IMR-90 (cell line): ENCODE data around the gene MAN1C1. TPM values are rescaled to one million over a fixed set of nuclear protein-coding genes. Genes with fewer than 3 reads are reported as not detected.

Source experiments
- ATAC-seq: fragments of 200-7000 bp; cut with Tn5 transposase; 2 replicates; pipeline ENCODE4 v1.9.1; 2020; ENCODE audit warnings: low read depth, mild to moderate bottlenecking, moderate library complexity
- BruUV-seq: library from RNA; stranded (reverse); fragments of 400-500 nt; replicated peaks from 2 replicates; lab custom pipeline; 2021; lab: Mats Ljungman, UMichigan
- CTCF ChIA-PET: fragments of 300-600 bp; formaldehyde crosslinking; extraction: SDS; loops from one replicate; lab custom pipeline; 2021; ENCODE audit warnings: antibody characterized with exemption; lab: Yijun Ruan, JAX
- POLR2A ChIA-PET: fragments of 300-600 bp; sonication (Branson Sonifier 250); formaldehyde crosslinking; loops from one replicate; lab custom pipeline; 2022; ENCODE audit warnings: antibody characterized with exemption; ENCODE audit not compliant: unreplicated experiment; lab: Charles Lee
- DNase-seq: peaks from one replicate; pipeline ENCODE4 v3.0.0; 2013
- H2AFZ ChIP-seq: replicated peaks from 2 replicates; pipeline ENCODE3; 2013; ENCODE audit warnings: low read length, mild to moderate bottlenecking; ENCODE audit not compliant: poor library complexity
- H2AK5ac ChIP-seq: 2 replicates; pipeline ENCODE4 v1.6.1; 2013; ENCODE audit warnings: low read depth, low read length, inconsistent platforms
- H2AK9ac ChIP-seq: replicated peaks from 2 replicates; pipeline ENCODE3; 2013; ENCODE audit warnings: mild to moderate bottlenecking, low read depth, low read length, moderate library complexity; ENCODE audit not compliant: poor library complexity
- H2BK120ac ChIP-seq: 2 replicates; pipeline ENCODE4 v1.6.1; 2013; ENCODE audit warnings: low read depth, low read length, inconsistent platforms
- H2BK15ac ChIP-seq: 3 replicates; pipeline ENCODE4 v1.6.1; 2013; ENCODE audit warnings: low read depth, low read length, inconsistent platforms
- H2BK20ac ChIP-seq: 2 replicates; pipeline ENCODE4 v1.6.1; 2013; ENCODE audit warnings: low read depth, mild to moderate bottlenecking, inconsistent platforms, low read length, moderate library complexity
- H2BK5ac ChIP-seq: 2 replicates; pipeline ENCODE4 v1.6.1; 2013; ENCODE audit warnings: mild to moderate bottlenecking, low read depth, low read length, inconsistent platforms; ENCODE audit not compliant: poor library complexity, severe bottlenecking
- H3K14ac ChIP-seq: replicated peaks from 2 replicates; pipeline ENCODE4 v1.6.1; 2013; ENCODE audit warnings: low read depth, low read length, inconsistent platforms
- H3K18ac ChIP-seq: 2 replicates; pipeline ENCODE4 v1.6.1; 2013; ENCODE audit warnings: low read depth, low read length, control low read depth
- H3K23ac ChIP-seq: 2 replicates; pipeline ENCODE4 v1.6.1; 2013; ENCODE audit warnings: low read depth, low read length, inconsistent platforms
- H3K27ac ChIP-seq: 2 replicates; pipeline ENCODE4 v1.5.1; 2013; ENCODE audit warnings: mild to moderate bottlenecking, control low read depth, low read length; ENCODE audit not compliant: insufficient read depth
- H3K27me3 ChIP-seq: 2 replicates; pipeline ENCODE4 v1.6.1; 2013; ENCODE audit warnings: low read length; ENCODE audit not compliant: control insufficient read depth, insufficient read depth
- H3K36me3 ChIP-seq: 2 replicates; pipeline ENCODE4 v1.6.1; 2013; ENCODE audit warnings: low read length, mixed read lengths; ENCODE audit not compliant: control insufficient read depth, insufficient read depth
- H3K4ac ChIP-seq: 2 replicates; pipeline ENCODE4 v1.6.1; 2013; ENCODE audit warnings: low read depth, low read length, inconsistent platforms
- H3K4me1 ChIP-seq: 2 replicates; pipeline ENCODE4 v1.6.1; 2013; ENCODE audit warnings: low read length, mixed read lengths; ENCODE audit not compliant: control insufficient read depth, insufficient read depth
- H3K4me2 ChIP-seq: 2 replicates; pipeline ENCODE4 v1.6.1; 2013; ENCODE audit warnings: low read depth, mild to moderate bottlenecking, control low read depth, low read length, moderate library complexity
- H3K4me3 ChIP-seq: 2 replicates; pipeline ENCODE4 v1.5.1; 2013; ENCODE audit warnings: low read depth, mild to moderate bottlenecking, control low read depth, low read length, moderate library complexity; ENCODE audit not compliant: insufficient read depth
- H3K56ac ChIP-seq: 2 replicates; pipeline ENCODE4 v1.6.1; 2013; ENCODE audit warnings: low read length, inconsistent platforms; ENCODE audit not compliant: insufficient read depth; ENCODE audit errors: extremely low read depth
- H3K79me1 ChIP-seq, 2 experiments: 2 replicates each; pipeline ENCODE4 v1.6.1; 2013; ENCODE audit warnings: low read length in 2 of 2, inconsistent platforms in 1 of 2, low read depth in 1 of 2
- H3K9ac ChIP-seq: 2 replicates; pipeline ENCODE4 v1.6.1; 2013; ENCODE audit warnings: low read depth, low read length, control low read depth
- H3K9me1 ChIP-seq: 2 replicates; pipeline ENCODE4 v1.6.1; 2013; ENCODE audit warnings: low read length, inconsistent platforms; ENCODE audit not compliant: insufficient read depth
- H3K9me3 ChIP-seq: 2 replicates; pipeline ENCODE4 v1.6.1; 2013; ENCODE audit warnings: low read length; ENCODE audit not compliant: control insufficient read depth, insufficient read depth
- H4K20me1 ChIP-seq: 2 replicates; pipeline ENCODE4 v1.6.1; 2013; ENCODE audit warnings: low read length, inconsistent platforms; ENCODE audit not compliant: insufficient read depth
- H4K5ac ChIP-seq: 2 replicates; pipeline ENCODE4 v1.6.1; 2013; ENCODE audit warnings: mild to moderate bottlenecking, low read depth, low read length, control low read depth
- H4K8ac ChIP-seq, 2 experiments: 2 replicates each; pipeline ENCODE4 v1.6.1; 2013; ENCODE audit warnings: low read depth in 2 of 2, low read length in 2 of 2, control low read depth in 1 of 2, inconsistent platforms in 1 of 2
- H4K91ac ChIP-seq: 2 replicates; pipeline ENCODE4 v1.6.1; 2013; ENCODE audit warnings: low read depth, low read length, inconsistent platforms; ENCODE audit not compliant: insufficient read depth
- CEBPB ChIP-seq: IDR thresholded peaks from 2 replicates; pipeline ENCODE4 v1.6.1; 2012; ENCODE audit warnings: low read depth, low read length, improper control_type of control experiment
- CHD1 ChIP-seq: IDR thresholded peaks from 2 replicates; pipeline ENCODE4 v1.6.1; 2012; ENCODE audit warnings: low read depth, low read length, improper control_type of control experiment
- FOS ChIP-seq: fragments of 150-350 bp; IDR thresholded peaks from 2 replicates; pipeline ENCODE4 v1.6.1; 2016; ENCODE audit warnings: low read depth, low read length
- MAFK ChIP-seq: IDR thresholded peaks from 2 replicates; pipeline ENCODE4 v1.6.1; 2012; ENCODE audit warnings: low read depth, low read length, improper control_type of control experiment
- POLR2A ChIP-seq: IDR thresholded peaks from 2 replicates; pipeline ENCODE4 v1.6.1; 2012; ENCODE audit warnings: mild to moderate bottlenecking, low read depth, low read length
- WGBS, 2 experiments: methylation state at CpG; one replicate each; pipeline versions ENCODE4 v1.1.5 to v1.1.7; 2013; ENCODE audit warnings: missing lambda C conversion rate in 2 of 2; ENCODE audit not compliant: insufficient read length in 1 of 2; ENCODE audit errors: extremely low coverage in 2 of 2; 5-methylcytosine and 5-hydroxymethylcytosine counted together
- dilution Hi-C: fragments of 300-500 bp; cut with HindIII; formaldehyde crosslinking; loops from one replicate; pipeline ENCODE4 v1.14.3; 2018; ENCODE audit warnings: low sequenced_read_pairs; ENCODE audit not compliant: unreplicated experiment
- in situ Hi-C: fragments of 300-500 bp; cut with MboI; formaldehyde crosslinking; loops from 3 replicates; pipeline ENCODE4 v1.14.3; 2019; ENCODE audit warnings: low sequenced_read_pairs, inconsistent platforms, mixed read lengths
- intact Hi-C: fragments of 100-400 bp; cut with micrococcal nuclease; formaldehyde crosslinking; loops from 2 replicates; pipeline ENCODE4 v1.10.0; 2022
- polyA plus RNA-seq, 3 experiments: library from polyadenylated mRNA; depleted of rRNA; stranded (reverse); fragments of >200 nt; gene quantifications; 2 replicates each; pipeline ENCODE4 v1.2.3, GENCODE V29; 2012; ENCODE audit warnings: low replicate concordance in 1 of 3
- total RNA-seq: library from RNA; depleted of rRNA; stranded (reverse); fragments of >200 nt; gene quantifications from 2 replicates; pipeline ENCODE4 v1.2.3, GENCODE V29; 2012

Gene MAN1C1
- total and polyA plus RNA-seq, 2 of the 4 experiments (the other 2 are of a cell fraction) = 3.2 to 11.3 TPM

DNA sequence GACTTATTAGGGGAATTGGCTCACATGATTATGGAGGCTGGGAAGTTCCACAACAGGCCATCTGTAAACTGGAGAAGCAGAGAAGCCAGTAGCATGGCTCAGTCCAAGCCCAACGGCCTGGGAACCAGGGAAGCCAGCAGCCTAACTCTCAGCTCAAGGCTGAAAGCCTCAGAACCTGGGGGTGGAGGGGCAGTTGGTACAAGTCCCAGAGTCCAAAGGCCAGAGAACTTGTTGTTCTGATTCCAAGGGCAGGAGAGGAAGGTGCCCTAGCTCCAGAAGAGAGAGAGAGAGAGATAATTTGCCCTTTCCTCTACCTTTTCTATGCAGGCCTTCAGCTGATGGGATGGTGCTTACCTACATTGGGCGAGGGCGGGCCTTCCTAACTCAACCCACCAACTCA lies 55.3 kb downstream of the MAN1C1 start:
- no peak overlapping the region for H3K4ac ChIP-seq
- no peak overlapping the region for H2BK20ac ChIP-seq
- no peak overlapping the region for H3K14ac ChIP-seq
- peak overlapping the region; percentile 7; the same call in 1 of the 2 replicates for H2AK5ac ChIP-seq
- peaks cover 13% of the 10 kb centered on the region; the same call in 1 of the 2 replicates for H4K20me1 ChIP-seq
- H3K27me3 ChIP-seq = peaks cover 1% of the 10 kb centered on the region; the same call in 1 of the 2 replicates
- H2BK5ac ChIP-seq = no peak overlapping the region
- H4K8ac ChIP-seq = no peak overlapping the region
- H3K9ac ChIP-seq = no peak overlapping the region
- H3K4me1 ChIP-seq = peaks cover 19% of the 10 kb centered on the region; the same call in 1 of the 2 replicates
- DNase-seq (no peak), ATAC-seq (no peak)
- H3K18ac ChIP-seq = no peak overlapping the region
- H2BK120ac ChIP-seq = 0 out of 2 replicates have a peak overlapping the region, but pooled peaks have one; percentile 71
- dilution Hi-C loops (no loop called here), intact Hi-C loops (no loop called here), in situ Hi-C loops (no loop called here)
- ChIA-PET CTCF (interaction anchor here (0.5 kb wide), 1 partner anchor 124 kb away, joined by 6 read pairs; no protein-coding TSS in a partner anchor), POLR2A (no interaction called here)
- peaks cover 0 to 6% of the 10 kb centered on the region in 2 experiments; a peak in 1 of 4 replicates for H3K79me1 ChIP-seq
- no TSS peak for BruUV-seq
- WGBS, 2 experiments = 50% methylated on average over 1 of the region's 3 CpGs; no CpG with 5 or more reads in 1 of the 2 experiments
- no peak overlapping the region for H2AK9ac ChIP-seq
- peaks cover 15% of the 10 kb centered on the region for H3K9me1 ChIP-seq
- H3K36me3 ChIP-seq = peaks cover 2% of the 10 kb centered on the region; the same call in 1 of the 2 replicates
- H3K27ac ChIP-seq = no peak overlapping the region
- no peak overlapping the region for H3K4me3 ChIP-seq
- no peak overlapping the region for H3K4me2 ChIP-seq
- H3K56ac ChIP-seq = no peak overlapping the region
- H2BK15ac ChIP-seq = peak overlapping the region; percentile 38; the same call in 1 of the 3 replicates
- H2AFZ ChIP-seq = no peak overlapping the region
- TF ChIP-seq POLR2A = no peak
- TF ChIP-seq CEBPB = no peak
- no peak for TF ChIP-seq MAFK
- no peak for TF ChIP-seq CHD1
- TF ChIP-seq FOS = no peak
- H3K9me3 ChIP-seq = peaks cover 10% of the 10 kb centered on the region; the same call in 1 of the 2 replicates
- no peak overlapping the region for H3K23ac ChIP-seq
- H4K91ac ChIP-seq = 0 out of 2 replicates have a peak overlapping the region, but pooled peaks have one; percentile 12
- H4K5ac ChIP-seq = no peak overlapping the region
